ENCODE measurements around the gene TENM4. TPM values are rescaled to one million over a fixed set of nuclear protein-coding genes. Genes with fewer than 3 reads are reported as not detected.

The TENM4 gene
- total and polyA plus RNA-seq, 2 of the 8 experiments (the other 6 are each of a cell fraction or from before 2014, with no cell fraction given), result 3.5 to 7.2 TPM

- Histone ChIP-seq H3K9me3 (ENCODE audit: insufficient read depth in 2 of 2, low read depth in 1 of 2, low read length in 1 of 2) (no peaks in the 10 kb centered on the region), H3K79me1 (ENCODE audit: low read depth, low read length) (no peaks in the 10 kb centered on the region; the same call in 1 of the 2 replicates), H2BK20ac (ENCODE audit: low read length) (no peak overlapping the region), H3K56ac (replicated peaks; ENCODE audit: insufficient read length, low read depth, low read length) (no peak overlapping the region), H4K5ac (ENCODE audit: insufficient read length, low read depth, low read length) (no peak overlapping the region), H2AK5ac (ENCODE audit: low read depth, low read length) (no peak overlapping the region), H4K8ac (ENCODE audit: extremely low read depth, insufficient read depth, low read length) (no peak overlapping the region), H3K4me1 (replicated peaks in 1 of 4; ENCODE audit: control insufficient read depth in 3 of 4, insufficient read depth in 4 of 4, low read length in 3 of 4) (no peaks in the 10 kb centered on the region), H3K14ac (ENCODE audit: insufficient read length) (no peak overlapping the region), H3K4me3 (ENCODE audit: extremely low read depth in 1 of 4, insufficient read depth in 2 of 4, low read depth in 3 of 4, low read length in 4 of 4) (no peak overlapping the region), H3K27ac (ENCODE audit: low read depth, low read length) (no peak overlapping the region), H2BK120ac (replicated peaks; ENCODE audit: low read depth, low read length) (no peak overlapping the region), H2BK12ac (ENCODE audit: low read depth, low read length) (no peak overlapping the region), H3K23ac (ENCODE audit: insufficient read length) (no peak overlapping the region), H3K36me3 (ENCODE audit: control insufficient read depth in 2 of 4, insufficient read depth in 4 of 4, low read length in 3 of 4) (no peaks in the 10 kb centered on the region), H3K79me2 (ENCODE audit: control insufficient read depth in 1 of 2, insufficient read depth in 2 of 2, low read length in 2 of 2) (no peaks in the 10 kb centered on the region), H2BK15ac (ENCODE audit: low read length) (no peak overlapping the region), H2AFZ (ENCODE audit: low read length) (no peak overlapping the region), H4K91ac (replicated peaks; ENCODE audit: insufficient read length, low read length) (no peak overlapping the region), H3K18ac (ENCODE audit: extremely low read depth, low read length) (no peak overlapping the region), H4K20me1 (replicated peaks in 1 of 2; ENCODE audit: control insufficient read depth in 1 of 2, insufficient read depth in 2 of 2, low read length in 2 of 2) (no peaks in the 10 kb centered on the region), H3K9ac (replicated peaks in 1 of 4; ENCODE audit: extremely low read depth in 1 of 4, low read depth in 3 of 4, low read length in 3 of 4) (no peak overlapping the region), H3K4ac (replicated peaks; ENCODE audit: insufficient read length, low read depth, low read length) (no peak overlapping the region), H3K27me3 (replicated peaks in 1 of 4; ENCODE audit: control insufficient read depth in 3 of 4, extremely low read depth in 1 of 4, insufficient read depth in 3 of 4, low read length in 3 of 4) (no peaks in the 10 kb centered on the region), H3K4me2 (ENCODE audit: insufficient read depth in 1 of 2, low read depth in 2 of 2, low read length in 2 of 2) (no peak overlapping the region), H2BK5ac (ENCODE audit: low read depth, low read length) (no peak overlapping the region), H3K23me2 (ENCODE audit: low read depth, low read length) (no peaks in the 10 kb centered on the region)
- CTCF ChIA-PET (ENCODE audit: partially characterized antibody), result no interaction called here
- POLR2A ChIA-PET (ENCODE audit: partially characterized antibody), result no interaction called here
- DNase-seq (ENCODE audit: low read depth in 1 of 2, low spot score in 2 of 2) (no peak), FAIRE-seq (no peak)
- 86% methylated on average over 4 of the region's 4 CpGs; no CpG with 5 or more reads in 1 of the 2 experiments for WGBS, 2 experiments (ENCODE audit: extremely low coverage in 1 of 2, insufficient coverage in 1 of 2, insufficient read length in 1 of 2, insufficient replicate concordance in 2 of 2, low coverage in 1 of 2, low lambda C conversion rate in 2 of 2, missing lambda C conversion rate in 1 of 2)
- no peak for TF ChIP-seq SRF (IDR thresholded peaks at IDR 0.05; ENCODE audit: low read depth, low read length)
- TF ChIP-seq EGR1 (IDR thresholded peaks at IDR 0.05; ENCODE audit: borderline replicate concordance, low read depth, low read length), result no peak
- TF ChIP-seq CREB1 (IDR thresholded peaks at IDR 0.05), result no peak
- TF ChIP-seq BCL11A (IDR thresholded peaks at IDR 0.05; ENCODE audit: low read depth in 2 of 2, low read length in 2 of 2), result no peak
Measured at GRCh38 chr11:79152511-79152910, 288.3 kb downstream of the TENM4 start.
